D721Med (cell line): ENCODE measurements around the gene CGGBP1.

Experiments used
- DNase-seq: peaks from one replicate; pipeline ENCODE4 v3.0.0; 2011; ENCODE audit warnings: low spot score; ENCODE audit not compliant: insufficient read length
- FAIRE-seq: peaks from 2 replicates; lab custom pipeline; 2011; peaks lifted over from hg19 to GRCh38; lab: Jason Lieb, UNC
- CTCF ChIP-seq: IDR thresholded peaks from 2 replicates; pipeline ENCODE4 v1.5.1; 2012; ENCODE audit warnings: mild to moderate bottlenecking, control low read depth; ENCODE audit not compliant: insufficient read depth; ENCODE audit errors: missing control alignments

CGGBP1 gene

GRCh38 chr3:88058306-88058580 is 562 bp downstream of the CGGBP1 start:
- TF ChIP-seq CTCF, result no peak
- FAIRE-seq (no peak), DNase-seq (no peak)

GRCh38 chr3:88057630-88058305 is 1.0 kb downstream of the CGGBP1 start:
- TF ChIP-seq CTCF, result no peak
- FAIRE-seq (no peak), DNase-seq (no peak)

GRCh38 chr3:88046766-88047165 is 12.0 kb downstream of the CGGBP1 start:
- FAIRE-seq (no peak), DNase-seq (no peak)
- no peak for TF ChIP-seq CTCF

- DNase-seq (no peak), FAIRE-seq (no peak)
- TF ChIP-seq CTCF, result no peak
Observed at GRCh38 chr3:88044411-88044810, 14.4 kb downstream of the CGGBP1 start.

- FAIRE-seq (no peak), DNase-seq (no peak)
- TF ChIP-seq CTCF, result no peak
Observed at GRCh38 chr3:88041005-88041404, 17.8 kb downstream of the CGGBP1 start.

- no peak for FAIRE-seq
- no peak for DNase-seq
- TF ChIP-seq CTCF, result no peak
Observed at GRCh38 chr3:88040529-88040928, 18.3 kb downstream of the CGGBP1 start.

GRCh38 chr3:88038566-88038965 is 20.2 kb downstream of the CGGBP1 start:
- no peak for TF ChIP-seq CTCF
- no peak for FAIRE-seq
- DNase-seq, result no peak
